Nucleus accumbens (tissue), 56 donors: ENCODE results near the gene SLC36A4.
"Not testable (repeated sequence)": the region's sequence is repeated elsewhere in the genome, so short reads cannot be mapped to it uniquely, and the experiment has no call there.

Experiments
- DNase-seq, 56 donors: peaks; one replicate each; lab custom pipeline; 2025; lab: John Stamatoyannopoulos, UW

The SLC36A4 gene

GRCh38 chr11:93128574-93128973 lies 69.2 kb downstream of the SLC36A4 start:
- no peak for DNase-seq

GRCh38 chr11:93123351-93123898 lies 74.4 kb downstream of the SLC36A4 start:
- DNase-seq, result no peak

GRCh38 chr11:93122535-93123235 lies 75.1 kb downstream of the SLC36A4 start:
- DNase-seq, result no peak

- no peak for DNase-seq
These were observed 79.5 kb downstream of the SLC36A4 start for GRCh38 chr11:93118276-93118675.

GRCh38 chr11:93117565-93117964 lies 80.2 kb downstream of the SLC36A4 start:
- DNase-seq, result no peak

- DNase-seq, result no peak
These were observed 81.0 kb downstream of the SLC36A4 start for GRCh38 chr11:93116641-93117441.

- no peak for DNase-seq
These were observed 83.5 kb downstream of the SLC36A4 start for GRCh38 chr11:93114304-93114703.

GRCh38 chr11:93113824-93114223 lies 84.0 kb downstream of the SLC36A4 start:
- DNase-seq, result no peak

- DNase-seq, result not testable (repeated sequence)
These were observed 86.6 kb downstream of the SLC36A4 start for GRCh38 chr11:93111147-93111546.

- DNase-seq, result no peak
These were observed 97.6 kb downstream of the SLC36A4 start for GRCh38 chr11:93100211-93100610.

GRCh38 chr11:93099806-93100205 lies 98.0 kb downstream of the SLC36A4 start:
- no peak for DNase-seq
